HG02981 (cell line): ENCODE measurements around the gene ARID4A.
"Not testable (repeated sequence)": the region's sequence is repeated elsewhere in the genome, so short reads cannot be mapped to it uniquely, and the experiment has no call there.

ENCODE experiments used
- ATAC-seq: cut with Tn5 transposase; IDR thresholded peaks from one replicate; pipeline ENCODE4 v1.9.1; 2021; ENCODE audit warnings: mild to moderate bottlenecking, moderate library complexity; ENCODE audit not compliant: unreplicated experiment

Gene ARID4A

GRCh38 chr14:58288106-58288792, 10.1 kb upstream of the ARID4A start:
- no peak for ATAC-seq

GRCh38 chr14:58291646-58292045, 6.7 kb upstream of the ARID4A start:
- no peak for ATAC-seq

GRCh38 chr14:58292187-58292586, 6.2 kb upstream of the ARID4A start:
- no peak for ATAC-seq

- ATAC-seq = no peak
Observed at GRCh38 chr14:58294201-58294600, 4.2 kb upstream of the ARID4A start.

GRCh38 chr14:58296726-58297125, 1.6 kb upstream of the ARID4A start:
- ATAC-seq = no peak

GRCh38 chr14:58297412-58297761, 968 bp upstream of the ARID4A start:
- ATAC-seq = no peak

- peak; percentile 81 for ATAC-seq
Observed at GRCh38 chr14:58297762-58298476, 436 bp upstream of the ARID4A start.

GRCh38 chr14:58299401-58300330, 1.3 kb downstream of the ARID4A start:
- ATAC-seq = no peak

- ATAC-seq = no peak
Observed at GRCh38 chr14:58301416-58301815, 3.1 kb downstream of the ARID4A start.

GRCh38 chr14:58305730-58306129, 7.4 kb downstream of the ARID4A start:
- no peak for ATAC-seq

- ATAC-seq = no peak
Observed at GRCh38 chr14:58307597-58308316, 9.4 kb downstream of the ARID4A start.

GRCh38 chr14:58309086-58309485, 10.7 kb downstream of the ARID4A start:
- no peak for ATAC-seq

- ATAC-seq = no peak
Observed at GRCh38 chr14:58313699-58314098, 15.3 kb downstream of the ARID4A start.

GRCh38 chr14:58315606-58316005, 17.3 kb downstream of the ARID4A start:
- no peak for ATAC-seq

- no peak for ATAC-seq
Observed at GRCh38 chr14:58327019-58327418, 28.7 kb downstream of the ARID4A start.

- ATAC-seq = peak; percentile 94
Observed at GRCh38 chr14:58331111-58331510, 32.8 kb downstream of the ARID4A start.

- no peak for ATAC-seq
Observed at GRCh38 chr14:58332561-58332960, 34.2 kb downstream of the ARID4A start.

GRCh38 chr14:58339666-58340065, 41.3 kb downstream of the ARID4A start:
- ATAC-seq = not testable (repeated sequence)

- no peak for ATAC-seq
Observed at GRCh38 chr14:58341152-58341748, 42.9 kb downstream of the ARID4A start.

GRCh38 chr14:58343535-58343934, 45.2 kb downstream of the ARID4A start:
- ATAC-seq = not testable (repeated sequence)
